Astrocyte (in vitro differentiated cells and primary cell): ENCODE data around the gene PLCL1.

Experiments
- EZH2 ChIP-seq: IDR thresholded peaks from 2 replicates; pipeline ENCODE4 v1.6.1; 2012; ENCODE audit warnings: mild to moderate bottlenecking, low read length, inconsistent platforms; ENCODE audit not compliant: insufficient read depth
- TF ChIP-seq, protein P1 (sequence below): IDR thresholded peaks from 2 replicates; pipeline ENCODE4 v1.5.1; 2011; ENCODE audit warnings: low read depth, mild to moderate bottlenecking, inconsistent platforms, low read length, moderate library complexity; ENCODE audit not compliant: insufficient read depth

DNA sequence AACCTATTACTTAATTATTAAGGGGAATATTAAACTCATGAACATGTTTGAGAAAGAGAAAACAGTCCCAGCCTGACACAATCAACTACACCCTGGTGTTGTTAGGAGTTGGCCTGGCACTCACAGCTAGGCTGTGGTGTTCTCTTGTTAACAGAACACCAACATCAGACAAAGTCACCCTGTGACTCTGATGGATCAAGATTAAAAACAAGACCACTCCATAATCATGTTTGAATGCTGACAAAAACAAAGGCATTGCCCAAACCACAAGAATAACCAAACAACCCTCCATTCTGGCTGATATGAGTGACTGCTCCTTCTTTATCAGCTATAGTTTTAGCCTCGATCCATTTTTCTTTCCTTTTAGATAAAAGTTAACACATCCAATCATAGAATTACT is 22.3 kb upstream of the PLCL1 start:
- TF ChIP-seq, protein P1, sequence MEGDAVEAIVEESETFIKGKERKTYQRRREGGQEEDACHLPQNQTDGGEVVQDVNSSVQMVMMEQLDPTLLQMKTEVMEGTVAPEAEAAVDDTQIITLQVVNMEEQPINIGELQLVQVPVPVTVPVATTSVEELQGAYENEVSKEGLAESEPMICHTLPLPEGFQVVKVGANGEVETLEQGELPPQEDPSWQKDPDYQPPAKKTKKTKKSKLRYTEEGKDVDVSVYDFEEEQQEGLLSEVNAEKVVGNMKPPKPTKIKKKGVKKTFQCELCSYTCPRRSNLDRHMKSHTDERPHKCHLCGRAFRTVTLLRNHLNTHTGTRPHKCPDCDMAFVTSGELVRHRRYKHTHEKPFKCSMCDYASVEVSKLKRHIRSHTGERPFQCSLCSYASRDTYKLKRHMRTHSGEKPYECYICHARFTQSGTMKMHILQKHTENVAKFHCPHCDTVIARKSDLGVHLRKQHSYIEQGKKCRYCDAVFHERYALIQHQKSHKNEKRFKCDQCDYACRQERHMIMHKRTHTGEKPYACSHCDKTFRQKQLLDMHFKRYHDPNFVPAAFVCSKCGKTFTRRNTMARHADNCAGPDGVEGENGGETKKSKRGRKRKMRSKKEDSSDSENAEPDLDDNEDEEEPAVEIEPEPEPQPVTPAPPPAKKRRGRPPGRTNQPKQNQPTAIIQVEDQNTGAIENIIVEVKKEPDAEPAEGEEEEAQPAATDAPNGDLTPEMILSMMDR, result no peak
- no peak for TF ChIP-seq EZH2
